ENCODE data around the gene TRIM52.

Gene TRIM52

GRCh38 chr5:181231432-181231831 lies 29.5 kb downstream of the TRIM52 start:
- no peaks in the 10 kb centered on the region for H3K9me3 Mint-ChIP-seq
- peaks cover 2% of the 10 kb centered on the region for H3K27me3 Mint-ChIP-seq (ENCODE audit: low read depth, poor library complexity)
- no peak for TF ChIP-seq CTCF (IDR thresholded peaks at IDR 0.05)
- no peak for DNase-seq
- H3K27ac Mint-ChIP-seq = no peak overlapping the region
- H3K36me3 Mint-ChIP-seq (ENCODE audit: low read depth) = peaks cover 29% of the 10 kb centered on the region
- H3K4me1 Mint-ChIP-seq = no peaks in the 10 kb centered on the region
- H3K4me3 Mint-ChIP-seq = no peak overlapping the region

- H3K27me3 Mint-ChIP-seq (ENCODE audit: low read depth, poor library complexity) = peaks cover 2% of the 10 kb centered on the region
- H3K36me3 Mint-ChIP-seq (ENCODE audit: low read depth) = peaks cover 27% of the 10 kb centered on the region
- no peak for DNase-seq
- H3K9me3 Mint-ChIP-seq = no peaks in the 10 kb centered on the region
- H3K27ac Mint-ChIP-seq = no peak overlapping the region
- peaks cover 4% of the 10 kb centered on the region for H3K4me1 Mint-ChIP-seq
- TF ChIP-seq CTCF (IDR thresholded peaks at IDR 0.05) = no peak
- H3K4me3 Mint-ChIP-seq = no peak overlapping the region
Measured at GRCh38 chr5:181230551-181230950, 30.4 kb downstream of the TRIM52 start.

- no peak for DNase-seq
- no peak for TF ChIP-seq CTCF (IDR thresholded peaks at IDR 0.05)
- Mint-ChIP-seq H3K4me1 (peaks cover 9% of the 10 kb centered on the region), H3K9me3 (no peaks in the 10 kb centered on the region), H3K27me3 (ENCODE audit: low read depth, poor library complexity) (peaks cover 2% of the 10 kb centered on the region), H3K36me3 (ENCODE audit: low read depth) (peaks cover 27% of the 10 kb centered on the region), H3K4me3 (no peak overlapping the region), H3K27ac (no peak overlapping the region)
Measured at GRCh38 chr5:181229996-181230395, 30.9 kb downstream of the TRIM52 start.

GRCh38 chr5:181224390-181225229 lies 36.3 kb downstream of the TRIM52 start:
- Mint-ChIP-seq H3K27me3 (ENCODE audit: low read depth, poor library complexity) (peaks cover 16% of the 10 kb centered on the region), H3K4me3 (peak overlapping the region; percentile 98), H3K9me3 (peaks cover 6% of the 10 kb centered on the region), H3K4me1 (peaks cover 22% of the 10 kb centered on the region), H3K36me3 (ENCODE audit: low read depth) (peaks cover 12% of the 10 kb centered on the region), H3K27ac (peak overlapping the region; percentile 98)
- no peak for TF ChIP-seq CTCF (IDR thresholded peaks at IDR 0.05)
- DNase-seq = no peak

GRCh38 chr5:181223729-181224389 lies 37.1 kb downstream of the TRIM52 start:
- H3K36me3 Mint-ChIP-seq (ENCODE audit: low read depth) = peaks cover 5% of the 10 kb centered on the region
- peaks cover 6% of the 10 kb centered on the region for H3K9me3 Mint-ChIP-seq
- H3K4me3 Mint-ChIP-seq = peak overlapping the region; percentile 98
- peaks cover 22% of the 10 kb centered on the region for H3K4me1 Mint-ChIP-seq
- peaks cover 17% of the 10 kb centered on the region for H3K27me3 Mint-ChIP-seq (ENCODE audit: low read depth, poor library complexity)
- no peak for TF ChIP-seq CTCF (IDR thresholded peaks at IDR 0.05)
- DNase-seq = peak; percentile 87
- H3K27ac Mint-ChIP-seq = peak overlapping the region; percentile 98

All from nephron progenitor cell (in vitro differentiated cells).